K562 (cell line): ENCODE measurements around the gene CEMIP. TPM values are rescaled to one million over a fixed set of nuclear protein-coding genes. Genes with fewer than 3 reads are reported as not detected.

Source experiments
- BRD9 ChIP-seq: fragments of 450-650 bp; IDR thresholded peaks from 2 replicates; pipeline ENCODE4 v1.6.1; 2018; ENCODE audit warnings: low read depth; ENCODE audit not compliant: partially characterized antibody
- CBX8 ChIP-seq: fragments of 200-600 bp; sonication (generic); IDR thresholded peaks from 2 replicates; pipeline ENCODE4 v1.6.1; 2012; ENCODE audit warnings: borderline replicate concordance, mixed run types, low read depth, mild to moderate bottlenecking, moderate library complexity, mixed read lengths, low read length, control low read depth, inconsistent platforms; ENCODE audit not compliant: poor library complexity, severe bottlenecking; ENCODE audit errors: extremely low read depth
- CC2D1A ChIP-seq: fragments of 450-650 bp; IDR thresholded peaks from 2 replicates; pipeline ENCODE4 v1.6.1; 2017; ENCODE audit warnings: mild to moderate bottlenecking
- ERF ChIP-seq: fragments of 450-650 bp; formaldehyde crosslinking; IDR thresholded peaks from 2 replicates; pipeline ENCODE4 v1.4.0; 2020; ENCODE audit warnings: mild to moderate bottlenecking, mixed read lengths
- GTF3C2 ChIP-seq: IDR thresholded peaks from 3 replicates; pipeline ENCODE4 v1.6.1; 2011; ENCODE audit warnings: borderline replicate concordance, mild to moderate bottlenecking, moderate library complexity; ENCODE audit not compliant: insufficient read length; ENCODE audit errors: extremely low read depth
- HDAC8 ChIP-seq: fragments of 450-650 bp; IDR thresholded peaks from 2 replicates; pipeline ENCODE4 v1.6.1; 2016; ENCODE audit warnings: mild to moderate bottlenecking, missing genetic modification characterization, moderate library complexity, missing compliant biosample characterization
- HNRNPK ChIP-seq: fragments of 200-400 bp; formaldehyde crosslinking; IDR thresholded peaks from one replicate; pipeline ENCODE4 v1.6.1; 2018; ENCODE audit warnings: mild to moderate bottlenecking, low read depth, low read length; ENCODE audit not compliant: poor library complexity, severe bottlenecking
- KDM5B ChIP-seq: fragments of 200-600 bp; sonication (generic); IDR thresholded peaks from 2 replicates; pipeline ENCODE4 v1.6.1; 2012; ENCODE audit warnings: low read depth, mild to moderate bottlenecking, moderate library complexity, low read length, control low read depth, inconsistent platforms; ENCODE audit not compliant: insufficient replicate concordance
- KHSRP ChIP-seq: fragments of 450-650 bp; IDR thresholded peaks from 2 replicates; pipeline ENCODE4 v1.6.1; 2017
- NFRKB ChIP-seq: fragments of 450-650 bp; IDR thresholded peaks from 2 replicates; pipeline ENCODE4 v1.6.1; 2016; ENCODE audit warnings: low read depth
- NR4A1 ChIP-seq, 2 experiments: fragments of 250-450 bp in 1 of 2; fragments of 450-650 bp in 1 of 2; sonication (Bioruptor Pico) in 1 of 2; IDR thresholded peaks; 2 replicates each; pipeline versions ENCODE4 v1.4.0 to v1.6.1; 2016 to 2020; ENCODE audit warnings: mild to moderate bottlenecking in 2 of 2, missing compliant biosample characterization in 1 of 2, missing genetic modification characterization in 1 of 2, moderate library complexity in 1 of 2
- OTX1 ChIP-seq: fragments of 450-650 bp; formaldehyde crosslinking; IDR thresholded peaks from 2 replicates; pipeline ENCODE4 v1.4.0; 2022; ENCODE audit warnings: mild to moderate bottlenecking
- PKNOX1 ChIP-seq: fragments of 450-650 bp; IDR thresholded peaks from 2 replicates; pipeline ENCODE4 v1.6.1; 2016
- PREB ChIP-seq: sonication (generic); formaldehyde crosslinking; IDR thresholded peaks from 2 replicates; pipeline ENCODE4 v1.8.1; 2023; ENCODE audit warnings: mild to moderate bottlenecking, missing genetic modification reagents
- RAD21 ChIP-seq, 2 experiments: fragments of 250-450 bp in 1 of 2; fragments of 450-650 bp in 1 of 2; sonication (Bioruptor Pico) in 1 of 2; formaldehyde crosslinking in 1 of 2; IDR thresholded peaks in 1 of 2; conservative IDR thresholded peaks in 1 of 2; 2 replicates each; pipeline versions ENCODE4 v1.4.0 to v1.8.0; 2020 to 2022; ENCODE audit warnings: mild to moderate bottlenecking in 2 of 2, moderate library complexity in 1 of 2
- RAD51 ChIP-seq: fragments of 450-650 bp; IDR thresholded peaks from 2 replicates; pipeline ENCODE4 v1.7.1; 2016; ENCODE audit warnings: low read depth, mild to moderate bottlenecking, borderline replicate concordance
- RB1 ChIP-seq: fragments of 450-650 bp; IDR thresholded peaks from 2 replicates; pipeline ENCODE4 v1.6.1; 2017; ENCODE audit warnings: low read depth, mild to moderate bottlenecking
- STAT5A ChIP-seq: IDR thresholded peaks from 2 replicates; pipeline ENCODE4 v1.6.1; 2012; ENCODE audit warnings: low read length, inconsistent platforms, borderline replicate concordance
- STAT5B ChIP-seq: fragments of 250-450 bp; sonication (Bioruptor Pico); IDR thresholded peaks from 2 replicates; pipeline ENCODE4 v1.8.0; 2021; ENCODE audit warnings: mild to moderate bottlenecking, inconsistent platforms
- ZBTB43 ChIP-seq: sonication (generic); formaldehyde crosslinking; IDR thresholded peaks from 2 replicates; pipeline ENCODE4 v1.8.0; 2023; ENCODE audit warnings: mild to moderate bottlenecking, missing genetic modification reagents
- ZNF175 ChIP-seq: fragments of 200-800 bp; sonication (Bioruptor generic); IDR thresholded peaks from 2 replicates; pipeline ENCODE4 v1.6.1; 2016; ENCODE audit warnings: low read depth, mild to moderate bottlenecking, missing genetic modification characterization, missing compliant biosample characterization
- ZNF444 ChIP-seq: fragments of 250-450 bp; sonication (Bioruptor Pico); IDR thresholded peaks from 2 replicates; pipeline ENCODE4 v1.4.0; 2020; ENCODE audit warnings: mild to moderate bottlenecking, moderate library complexity
- ZNF780A ChIP-seq: fragments of 250-450 bp; sonication (Bioruptor Pico); IDR thresholded peaks from 2 replicates; pipeline ENCODE4 v1.5.0; 2021; ENCODE audit warnings: mild to moderate bottlenecking
- polyA plus RNA-seq, 8 experiments: library from polyadenylated mRNA; depleted of rRNA in 4 of 8; stranded (reverse) in 5 of 8; unstranded in 3 of 8; fragments of >200 nt; fragmentation: Nextera tagmentation in 2 of 8; fragmentation: Illumina TruSeq in 1 of 8; extraction: Ambion mirVana in 2 of 8; extraction: Trizol in 1 of 8; gene quantifications; 2 replicates each; pipeline versions ENCODE4 v1.2.1 to v1.2.3, GENCODE V29; 2011 to 2014; ENCODE audit warnings: inconsistent platforms in 1 of 8, missing spikeins in 1 of 8
- total RNA-seq, 7 experiments: library from RNA; depleted of rRNA in 6 of 7; stranded (reverse); fragments of >200 nt in 6 of 7; fragmentation: Illumina TruSeq in 2 of 7; extraction: Trizol in 2 of 7; gene quantifications; 2 replicates each; pipeline versions ENCODE4 v1.2.1 to v1.2.3, GENCODE V29; 2011 to 2021; ENCODE audit warnings: low replicate concordance in 1 of 7

Gene CEMIP
- total and polyA plus RNA-seq, 9 of the 15 experiments (the other 6 are each of a cell fraction or from before 2014, with no cell fraction given): 0.33 TPM; not detected in 8

- TF ChIP-seq GTF3C2 (no peak), NR4A1 (CRISPR knock-in tag; IDR thresholded peaks at IDR 0.05) (no peak), NR4A1 (tag; IDR thresholded peaks at IDR 0.05) (no peak), BRD9 (no peak), ZNF780A (CRISPR knock-in tag) (no peak), STAT5B (CRISPR knock-in tag) (no peak), RAD51 (no peak), ZNF175 (CRISPR knock-in tag) (no peak), ERF (CRISPR knock-in tag) (no peak), RB1 (no peak), KHSRP (no peak), CC2D1A (no peak), RAD21 (CRISPR knock-in tag; conservative IDR thresholded peaks at IDR 0.05 in 1 of 2, IDR thresholded peaks at IDR 0.05 in 1 of 2) (no peak), ZNF444 (CRISPR knock-in tag) (no peak), HNRNPK (no peak), ZBTB43 (CRISPR knock-in tag) (no peak), NFRKB (no peak), CBX8 (no peak), OTX1 (CRISPR knock-in tag) (no peak), KDM5B (no peak), STAT5A (no peak), PKNOX1 (no peak), PREB (CRISPR knock-in tag) (no peak), HDAC8 (tag) (no peak)
Measured at GRCh38 chr15:80989081-80989517, 209.9 kb downstream of the CEMIP start (continued).
